GM21619 (cell line): Measurements from ENCODE around the gene APBB2.

Experiments used
- ATAC-seq: cut with Tn5 transposase; IDR thresholded peaks from one replicate; pipeline ENCODE4 v1.9.1; 2021; ENCODE audit not compliant: unreplicated experiment

APBB2 gene

GRCh38 chr4:41196633-41197332 lies 17.6 kb downstream of the APBB2 start:
- no peak for ATAC-seq

DNA sequence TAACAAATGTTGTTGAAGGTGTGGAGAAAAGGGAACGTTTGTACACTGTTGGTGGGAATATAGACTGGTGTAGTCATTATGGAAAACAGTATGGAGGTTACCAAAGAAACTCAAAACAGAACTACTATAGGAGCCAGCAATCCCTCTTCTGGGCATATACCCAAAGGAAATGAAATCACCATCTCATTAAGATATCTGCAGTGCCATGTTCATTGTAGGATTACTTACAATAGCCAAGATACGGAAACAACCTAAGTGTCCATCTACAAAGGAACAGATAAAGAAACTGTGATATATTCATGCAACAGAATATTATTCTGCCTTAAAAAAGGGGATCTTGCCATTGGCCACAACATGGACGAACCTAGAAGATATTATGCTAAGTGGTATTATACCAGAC lies 22.2 kb downstream of the APBB2 start:
- no peak for ATAC-seq

DNA sequence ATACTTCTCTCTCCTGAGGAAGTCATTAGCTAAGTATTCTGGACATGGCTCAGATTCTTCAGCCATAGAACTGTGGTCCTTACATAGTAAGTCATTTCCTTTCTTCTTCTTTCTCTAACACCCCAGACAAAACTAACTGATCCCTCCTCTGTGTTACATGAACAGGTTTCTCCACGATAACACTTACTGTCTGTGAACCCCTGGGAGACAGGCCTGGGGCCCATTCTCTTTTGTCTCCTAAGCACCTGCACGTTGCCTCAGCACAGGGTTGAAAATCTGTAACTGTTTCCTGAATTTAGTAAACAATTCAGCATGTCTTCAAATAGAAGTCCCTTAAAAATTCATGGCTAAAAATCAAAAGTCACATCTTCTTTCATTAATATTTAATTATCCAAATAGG lies 24.7 kb downstream of the APBB2 start:
- no peak for ATAC-seq

DNA sequence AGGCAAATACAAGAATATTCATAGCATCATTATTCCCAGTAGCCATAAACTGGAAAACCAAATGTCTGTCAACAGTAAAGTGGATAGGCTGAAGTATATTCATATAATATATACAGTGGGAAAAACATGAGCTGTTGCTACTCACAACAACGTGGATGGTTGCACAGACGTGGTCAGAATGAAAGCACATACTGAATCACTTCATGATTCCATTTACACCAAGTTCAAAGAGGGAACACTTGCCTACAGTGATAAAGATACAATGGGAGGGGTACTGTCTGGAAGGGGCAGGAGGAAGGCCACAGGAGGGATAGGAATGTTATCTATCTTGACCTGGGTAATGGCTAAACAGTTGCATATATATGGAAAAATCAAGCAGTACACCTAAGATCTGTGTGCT lies 25.3 kb downstream of the APBB2 start:
- no peak for ATAC-seq

- ATAC-seq, result no peak
Observed at GRCh38 chr4:41185614-41186592, 28.4 kb downstream of the APBB2 start.

DNA sequence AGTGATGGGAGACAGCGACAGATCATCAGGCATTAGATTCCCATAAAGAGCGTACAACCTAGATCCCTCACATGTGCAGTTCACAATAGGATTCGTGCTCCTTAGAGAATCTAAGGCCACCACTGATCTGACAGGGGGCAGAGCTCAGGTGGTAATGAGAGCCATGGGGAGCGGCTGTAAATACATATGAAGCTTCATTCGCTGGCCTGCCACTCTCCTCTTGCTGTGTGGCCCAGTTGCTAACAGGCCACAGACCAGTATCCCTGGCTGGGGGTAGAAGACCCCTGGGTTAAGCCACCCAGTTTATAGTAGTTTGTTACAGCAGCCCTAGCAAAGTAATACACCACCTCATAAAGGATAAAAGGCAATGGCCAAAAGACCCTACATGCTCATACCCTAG lies 30.3 kb downstream of the APBB2 start:
- no peak for ATAC-seq

GRCh38 chr4:41183021-41183553 lies 31.3 kb downstream of the APBB2 start:
- ATAC-seq, result no peak

GRCh38 chr4:41181037-41181436 lies 33.3 kb downstream of the APBB2 start:
- ATAC-seq, result no peak

- no peak for ATAC-seq
Observed at GRCh38 chr4:41179498-41180195, 34.7 kb downstream of the APBB2 start.

GRCh38 chr4:41178372-41179370 lies 35.7 kb downstream of the APBB2 start:
- no peak for ATAC-seq

GRCh38 chr4:41177016-41177415 lies 37.3 kb downstream of the APBB2 start:
- no peak for ATAC-seq

- no peak for ATAC-seq
Observed at GRCh38 chr4:41176340-41176739, 38.0 kb downstream of the APBB2 start.

DNA sequence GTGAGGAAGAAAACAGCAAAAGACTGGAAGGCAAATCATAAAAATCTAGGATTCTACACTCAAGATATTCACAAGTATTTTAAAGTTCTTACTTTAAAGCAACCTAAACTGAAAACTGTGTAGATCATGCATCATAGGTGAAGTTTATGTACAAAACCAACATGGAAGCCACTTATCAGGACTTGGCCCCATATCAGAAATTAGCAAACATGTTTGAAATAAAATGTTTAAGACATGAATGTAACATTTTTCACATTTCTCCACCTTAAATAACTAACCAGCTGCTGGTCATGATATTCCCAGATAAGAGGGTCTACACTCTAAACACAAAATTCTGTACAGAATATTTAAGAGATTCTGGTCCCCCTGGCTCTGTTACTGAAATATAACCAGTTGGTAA lies 38.5 kb downstream of the APBB2 start:
- no peak for ATAC-seq

GRCh38 chr4:41174444-41174843 lies 39.9 kb downstream of the APBB2 start:
- ATAC-seq, result no peak

DNA sequence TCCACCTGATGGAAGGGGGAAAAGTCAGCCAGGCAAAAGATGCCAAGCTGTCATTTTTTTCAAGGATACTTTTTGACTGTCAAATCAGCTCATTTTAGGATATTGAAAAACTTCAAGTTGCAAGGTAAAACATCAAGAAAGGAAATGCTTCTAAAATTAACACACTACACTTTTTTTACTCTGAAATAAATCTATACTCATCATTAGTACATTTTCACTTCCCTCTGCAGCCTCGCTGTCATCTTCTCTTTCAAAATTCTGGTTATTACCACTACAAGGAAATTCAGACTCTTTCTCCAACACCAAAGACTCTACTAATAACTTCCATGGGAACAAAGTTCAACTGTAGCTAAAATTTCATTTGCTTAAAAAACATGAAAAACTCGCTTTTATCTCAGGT lies 41.6 kb downstream of the APBB2 start:
- ATAC-seq, result no peak

DNA sequence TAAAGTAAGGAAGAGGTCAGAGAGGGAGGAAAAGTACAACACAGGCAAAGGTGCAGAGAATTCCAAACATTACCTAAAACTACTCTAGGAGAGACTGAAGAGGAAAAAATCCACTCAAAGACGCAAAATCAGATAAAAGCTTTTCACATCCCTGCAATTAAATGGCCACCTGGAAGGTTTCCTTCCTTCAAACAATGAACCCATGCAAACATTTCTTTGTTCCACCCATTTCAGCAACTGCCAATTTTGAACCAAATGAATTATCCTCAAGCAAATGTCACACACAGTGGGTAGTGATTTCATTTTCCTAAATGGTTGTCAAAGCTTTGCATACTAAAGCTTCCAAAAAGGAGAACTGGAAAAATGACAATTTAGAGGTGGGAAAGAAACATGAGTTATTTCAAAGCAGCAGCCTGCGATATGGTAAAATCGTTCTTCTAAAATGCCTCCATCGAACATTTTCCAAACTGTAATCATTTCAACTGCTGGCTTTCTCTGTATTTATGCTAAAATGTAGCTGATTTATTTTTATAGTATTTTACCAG lies 45.0 kb downstream of the APBB2 start:
- no peak for ATAC-seq

DNA sequence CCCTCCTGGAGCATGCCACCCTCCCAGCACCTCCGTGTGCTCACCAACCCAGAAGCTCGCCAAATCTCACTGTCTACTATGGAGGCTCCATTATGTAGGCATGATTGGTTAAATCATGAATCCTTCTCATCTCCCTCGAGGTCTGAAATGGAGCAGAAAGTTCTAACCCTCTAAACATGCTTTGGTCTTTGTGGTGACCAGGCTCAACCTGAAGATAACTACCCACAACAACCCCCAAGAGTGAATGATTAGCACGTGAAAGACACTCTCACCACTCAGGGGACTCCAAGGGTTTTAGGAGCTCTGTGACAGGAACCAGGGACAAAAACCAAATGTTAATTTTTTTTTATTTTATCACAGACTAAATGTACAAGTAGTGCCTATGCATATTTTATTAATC lies 47.2 kb downstream of the APBB2 start:
- ATAC-seq, result no peak

DNA sequence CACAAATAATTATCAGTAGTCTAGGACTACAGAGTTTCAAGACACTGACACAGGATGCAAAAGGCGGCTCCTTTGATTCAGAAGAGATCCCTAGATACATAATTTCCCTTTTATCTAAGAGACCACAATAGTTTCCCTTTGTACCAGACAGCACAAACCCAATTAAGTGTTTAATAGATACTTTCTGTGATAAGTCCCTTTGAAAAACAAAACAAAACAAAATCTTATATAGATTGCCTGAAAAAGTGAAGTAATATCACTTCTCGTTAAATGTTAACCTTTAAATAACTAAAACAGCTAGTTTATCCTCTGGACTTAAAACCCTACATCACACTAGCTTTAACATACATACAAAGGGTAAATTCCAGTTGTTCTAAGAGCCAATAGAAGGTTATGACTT lies 49.9 kb downstream of the APBB2 start:
- no peak for ATAC-seq

DNA sequence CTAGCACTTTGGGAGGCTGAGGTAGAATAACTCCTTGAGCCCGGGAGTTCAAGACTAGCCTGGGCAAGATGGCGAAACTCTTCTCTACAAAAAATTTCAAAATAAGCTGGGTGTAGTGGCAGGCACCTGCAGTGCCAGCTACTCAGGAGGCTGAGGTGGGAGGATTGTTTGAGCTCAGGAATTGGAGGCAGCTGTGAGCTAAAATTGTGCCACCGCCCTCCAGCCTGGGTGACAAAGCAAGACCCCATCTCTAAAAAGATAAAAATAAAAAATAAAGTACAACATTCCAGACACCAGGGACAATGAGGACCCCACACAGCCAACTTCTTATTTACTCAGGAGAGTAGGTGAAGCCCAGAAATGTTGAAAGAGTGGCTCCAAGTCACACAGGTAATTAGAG lies 53.0 kb downstream of the APBB2 start:
- ATAC-seq, result no peak

- no peak for ATAC-seq
Observed at GRCh38 chr4:41160856-41161255, 53.5 kb downstream of the APBB2 start.
